A549 (cell line): Measurements from ENCODE around the gene UGT8. TPM values are rescaled to one million over a fixed set of nuclear protein-coding genes. Genes with fewer than 3 reads are reported as not detected.

Experiments used
- ATAC-seq, 2 experiments: fragments of 200-7000 bp in 1 of 2; fragments of >200 bp in 1 of 2; cut with Nextera tagmentation in 1 of 2; cut with Tn5 transposase in 1 of 2; 3 replicates each; pipeline versions ENCODE4 v1.8.0 to v1.9.1; 2018 to 2020; ENCODE audit warnings: mild to moderate bottlenecking in 1 of 2, moderate library complexity in 1 of 2
- CTCF ChIA-PET: fragments of 300-600 bp; sonication (Branson Sonifier 250); formaldehyde crosslinking; extraction: SDS; loops from one replicate; lab custom pipeline; 2021; ENCODE audit warnings: antibody characterized with exemption, inconsistent platforms; lab: Yijun Ruan, JAX
- POLR2A ChIA-PET: fragments of 350-600 bp; formaldehyde crosslinking; extraction: SDS; loops from one replicate; lab custom pipeline; 2021; ENCODE audit warnings: antibody characterized with exemption, inconsistent platforms; lab: Yijun Ruan, JAX
- DNase-seq, 2 experiments: peaks; one replicate each; pipeline versions ENCODE4 v3.0.0 to v3.0.0-alpha.2; 2011 to 2016; ENCODE audit warnings: low read depth in 1 of 2, low spot score in 1 of 2
- FAIRE-seq: peaks from 2 replicates; lab custom pipeline; 2011; peaks lifted over from hg19 to GRCh38; lab: Jason Lieb, UNC
- H3K27ac ChIP-seq, 2 experiments: fragments of >200 bp; sonication (Bioruptor Twin); formaldehyde crosslinking; 3 replicates each; pipeline ENCODE4 v1.5.1; 2016 to 2017
- H3K4me1 ChIP-seq: fragments of >200 bp; sonication (Bioruptor Twin); formaldehyde crosslinking; 3 replicates; pipeline ENCODE4 v1.6.1; 2016
- H3K4me2 ChIP-seq: fragments of >200 bp; sonication (Bioruptor Twin); formaldehyde crosslinking; 3 replicates; pipeline ENCODE4 v1.6.1; 2016
- H3K4me3 ChIP-seq: fragments of >200 bp; sonication (Bioruptor Twin); formaldehyde crosslinking; 3 replicates; pipeline ENCODE4 v1.5.1; 2016
- H3K9me3 ChIP-seq: fragments of >200 bp; sonication (Bioruptor Twin); formaldehyde crosslinking; 3 replicates; pipeline ENCODE4 v1.6.1; 2016
- BCL3 ChIP-seq: fragments of >200 bp; sonication (Bioruptor Twin); formaldehyde crosslinking; IDR thresholded peaks from 3 replicates; pipeline ENCODE4 v1.6.1; 2016
- CTCF ChIP-seq: fragments of >200 bp; sonication (Bioruptor Twin); formaldehyde crosslinking; IDR thresholded peaks from 3 replicates; pipeline ENCODE4 v1.5.1; 2016
- FOSL2 ChIP-seq, 2 experiments: fragments of 450-650 bp in 1 of 2; fragments of >200 bp in 1 of 2; sonication (Bioruptor Twin) in 1 of 2; formaldehyde crosslinking; IDR thresholded peaks; 2 replicates each; pipeline versions ENCODE4 v1.5.0 to v1.6.1; 2016 to 2020; ENCODE audit warnings: mild to moderate bottlenecking in 1 of 2, moderate library complexity in 1 of 2
- HEYL ChIP-seq: fragments of 250-450 bp; sonication (Bioruptor Pico); IDR thresholded peaks from 2 replicates; pipeline ENCODE4 v1.8.0; 2021; ENCODE audit warnings: mild to moderate bottlenecking, moderate library complexity
- HMGXB4 ChIP-seq: fragments of 250-450 bp; sonication (Bioruptor Pico); IDR thresholded peaks from 2 replicates; pipeline ENCODE4 v1.5.0; 2021; ENCODE audit warnings: mild to moderate bottlenecking, moderate library complexity, borderline replicate concordance
- HOXA7 ChIP-seq: fragments of 250-450 bp; sonication (Bioruptor Pico); IDR thresholded peaks from 2 replicates; pipeline ENCODE4 v1.5.0; 2020; ENCODE audit warnings: mild to moderate bottlenecking, moderate library complexity
- JUN ChIP-seq, 2 experiments: fragments of >200 bp; sonication (Bioruptor Twin); formaldehyde crosslinking; IDR thresholded peaks; 2 replicates in 1 of 2; 3 replicates in 1 of 2; pipeline ENCODE4 v1.6.1; 2016 to 2017
- KDM1A ChIP-seq: fragments of 200-600 bp; sonication (generic); IDR thresholded peaks from 2 replicates; pipeline ENCODE4 v1.6.1; 2016; ENCODE audit warnings: low read depth, mild to moderate bottlenecking
- MAZ ChIP-seq: fragments of 150-350 bp; IDR thresholded peaks from 2 replicates; pipeline ENCODE4 v1.6.1; 2014; ENCODE audit warnings: antibody characterized with exemption, low read depth, low read length, borderline replicate concordance
- NFE2L2 ChIP-seq: fragments of 150-350 bp; conservative IDR thresholded peaks from 2 replicates; pipeline ENCODE4 v1.6.1; 2014; ENCODE audit warnings: low read length
- POLR2AphosphoS2 ChIP-seq: conservative IDR thresholded peaks from 2 replicates; pipeline ENCODE4 v1.6.1; 2012; ENCODE audit warnings: low read length, improper control_type of control experiment, inconsistent platforms
- RCOR1 ChIP-seq: fragments of 150-350 bp; IDR thresholded peaks from 2 replicates; pipeline ENCODE4 v1.6.1; 2014; ENCODE audit warnings: antibody characterized with exemption, low read length, low read depth
- RNF2 ChIP-seq: fragments of 200-600 bp; sonication (generic); IDR thresholded peaks from 2 replicates; pipeline ENCODE4 v1.6.1; 2016; ENCODE audit warnings: low read depth, mild to moderate bottlenecking, antibody characterized with exemption, moderate library complexity, borderline replicate concordance
- SREBF2 ChIP-seq: fragments of 450-650 bp; IDR thresholded peaks from 2 replicates; pipeline ENCODE4 v1.6.1; 2014; ENCODE audit warnings: mild to moderate bottlenecking, moderate library complexity
- TP53 ChIP-seq: fragments of 250-450 bp; sonication (Bioruptor Pico); IDR thresholded peaks from 2 replicates; pipeline ENCODE4 v1.5.0; 2021; ENCODE audit warnings: mild to moderate bottlenecking, moderate library complexity
- ZNF302 ChIP-seq: fragments of 250-450 bp; sonication (Bioruptor Pico); IDR thresholded peaks from 2 replicates; pipeline ENCODE4 v1.9.0; 2021; ENCODE audit warnings: inconsistent platforms, mild to moderate bottlenecking, moderate library complexity
- WGBS: methylation state at CpG from one replicate; pipeline ENCODE4 v1.1.6; 2017; ENCODE audit errors: missing lambda C conversion rate; 5-methylcytosine and 5-hydroxymethylcytosine counted together
- polyA plus RNA-seq, 4 experiments: library from polyadenylated mRNA; depleted of rRNA in 3 of 4; stranded (reverse); fragments of >200 nt; fragmentation: RNase III in 1 of 4; extraction: RNeasy Plus Mini Kit Qiagen cat#74134 plus additional on column Dnase treatment in 1 of 4; gene quantifications; 2 replicates in 3 of 4; 3 replicates in 1 of 4; pipeline ENCODE4 v1.2.3, GENCODE V29; 2011 to 2017
- TF ChIP-seq, protein P1 (sequence below): fragments of 150-350 bp; IDR thresholded peaks from 2 replicates; pipeline ENCODE4 v1.6.1; 2014; ENCODE audit warnings: low read depth, mild to moderate bottlenecking, low read length
- TF ChIP-seq, protein P2 (sequence below): IDR thresholded peaks from 2 replicates; pipeline ENCODE4 v1.6.1; 2012; ENCODE audit warnings: low read depth, borderline replicate concordance

The UGT8 gene
- polyA plus RNA-seq, 2 of the 4 experiments (the other 2 are of a cell fraction) = 0.04 to 0.06 TPM

- no peak for FAIRE-seq
These were observed 37.8 kb downstream of the UGT8 start for GRCh38 chr4:114636192-114636935.

More at GRCh38 chr4:114636192-114636935, 37.8 kb downstream of the UGT8 start:
- H3K4me3 ChIP-seq = no peak overlapping the region
- H3K9me3 ChIP-seq = no peaks in the 10 kb centered on the region
- POLR2A ChIA-PET = no interaction called here
- CTCF ChIA-PET = no interaction called here
- TF ChIP-seq JUN (IDR thresholded peaks at IDR 0.05) (no peak), HOXA7 (no peak), HEYL (CRISPR knock-in tag) (no peak), RCOR1 (no peak), ZNF302 (CRISPR knock-in tag) (no peak), POLR2AphosphoS2 (no peak), NFE2L2 (no peak), HMGXB4 (CRISPR knock-in tag) (no peak), BCL3 (no peak), KDM1A (no peak), MAZ (no peak), RNF2 (no peak), FOSL2 (IDR thresholded peaks at IDR 0.05) (no peak), FOSL2 (CRISPR knock-in tag; IDR thresholded peaks at IDR 0.05) (no peak), CTCF (no peak), SREBF2 (no peak), TP53 (no peak)
- TF ChIP-seq, protein P1, sequence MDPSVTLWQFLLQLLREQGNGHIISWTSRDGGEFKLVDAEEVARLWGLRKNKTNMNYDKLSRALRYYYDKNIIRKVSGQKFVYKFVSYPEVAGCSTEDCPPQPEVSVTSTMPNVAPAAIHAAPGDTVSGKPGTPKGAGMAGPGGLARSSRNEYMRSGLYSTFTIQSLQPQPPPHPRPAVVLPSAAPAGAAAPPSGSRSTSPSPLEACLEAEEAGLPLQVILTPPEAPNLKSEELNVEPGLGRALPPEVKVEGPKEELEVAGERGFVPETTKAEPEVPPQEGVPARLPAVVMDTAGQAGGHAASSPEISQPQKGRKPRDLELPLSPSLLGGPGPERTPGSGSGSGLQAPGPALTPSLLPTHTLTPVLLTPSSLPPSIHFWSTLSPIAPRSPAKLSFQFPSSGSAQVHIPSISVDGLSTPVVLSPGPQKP = no peak
- TF ChIP-seq, protein P2, sequence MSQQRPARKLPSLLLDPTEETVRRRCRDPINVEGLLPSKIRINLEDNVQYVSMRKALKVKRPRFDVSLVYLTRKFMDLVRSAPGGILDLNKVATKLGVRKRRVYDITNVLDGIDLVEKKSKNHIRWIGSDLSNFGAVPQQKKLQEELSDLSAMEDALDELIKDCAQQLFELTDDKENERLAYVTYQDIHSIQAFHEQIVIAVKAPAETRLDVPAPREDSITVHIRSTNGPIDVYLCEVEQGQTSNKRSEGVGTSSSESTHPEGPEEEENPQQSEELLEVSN = no peak
- DNase-seq = no peak
- no peak overlapping the region for H3K4me2 ChIP-seq
- H3K27ac ChIP-seq = no peak overlapping the region
- no peaks in the 10 kb centered on the region for H3K4me1 ChIP-seq
- ATAC-seq = no peak
- 49% methylated on average over 5 of the region's 5 CpGs for WGBS
